MM.1S (cell line): ENCODE data around the gene GAL.

ENCODE experiments used
- EZH2 ChIP-seq: fragments of 300-600 bp; sonication (generic); optimal IDR thresholded peaks from 2 replicates; pipeline ENCODE3; 2017; ENCODE audit warnings: low read depth, mild to moderate bottlenecking, antibody characterized with exemption, low read length, mixed read lengths
- EZH2phosphoT487 ChIP-seq: fragments of 300-600 bp; sonication (generic); IDR thresholded peaks from 2 replicates; pipeline ENCODE4 v1.6.1; 2018; ENCODE audit warnings: antibody characterized with exemption, low read length
- TF ChIP-seq, protein P1 (sequence below): fragments of 300-600 bp; sonication (generic); IDR thresholded peaks from 2 replicates; pipeline ENCODE4 v1.5.1; 2016; ENCODE audit warnings: antibody characterized with exemption, low read length, mixed read lengths

DNA sequence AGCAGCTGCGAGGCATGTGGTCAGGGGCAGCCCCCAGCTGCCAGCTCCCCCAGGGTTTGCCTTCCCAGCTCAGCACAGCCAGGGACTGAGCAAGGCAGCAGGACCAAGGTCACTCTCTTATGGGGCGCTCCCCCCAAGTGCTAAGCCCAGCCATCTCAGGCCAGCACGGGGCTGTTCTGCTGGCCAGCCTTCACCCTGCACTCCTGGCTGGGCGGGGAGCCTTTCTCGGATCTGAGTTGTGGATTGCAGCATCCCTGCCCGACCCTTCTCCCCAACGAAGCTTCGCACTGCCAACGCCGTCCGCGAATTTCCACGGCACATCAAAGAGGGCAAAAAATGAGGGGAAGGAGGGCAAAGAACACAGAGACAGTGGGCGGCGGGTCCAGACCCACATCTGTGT lies 42.5 kb upstream of the GAL start:
- TF ChIP-seq EZH2phosphoT487 (no peak), EZH2 (no peak)
- TF ChIP-seq, protein P1, sequence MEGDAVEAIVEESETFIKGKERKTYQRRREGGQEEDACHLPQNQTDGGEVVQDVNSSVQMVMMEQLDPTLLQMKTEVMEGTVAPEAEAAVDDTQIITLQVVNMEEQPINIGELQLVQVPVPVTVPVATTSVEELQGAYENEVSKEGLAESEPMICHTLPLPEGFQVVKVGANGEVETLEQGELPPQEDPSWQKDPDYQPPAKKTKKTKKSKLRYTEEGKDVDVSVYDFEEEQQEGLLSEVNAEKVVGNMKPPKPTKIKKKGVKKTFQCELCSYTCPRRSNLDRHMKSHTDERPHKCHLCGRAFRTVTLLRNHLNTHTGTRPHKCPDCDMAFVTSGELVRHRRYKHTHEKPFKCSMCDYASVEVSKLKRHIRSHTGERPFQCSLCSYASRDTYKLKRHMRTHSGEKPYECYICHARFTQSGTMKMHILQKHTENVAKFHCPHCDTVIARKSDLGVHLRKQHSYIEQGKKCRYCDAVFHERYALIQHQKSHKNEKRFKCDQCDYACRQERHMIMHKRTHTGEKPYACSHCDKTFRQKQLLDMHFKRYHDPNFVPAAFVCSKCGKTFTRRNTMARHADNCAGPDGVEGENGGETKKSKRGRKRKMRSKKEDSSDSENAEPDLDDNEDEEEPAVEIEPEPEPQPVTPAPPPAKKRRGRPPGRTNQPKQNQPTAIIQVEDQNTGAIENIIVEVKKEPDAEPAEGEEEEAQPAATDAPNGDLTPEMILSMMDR: no peak
